Measurements from ENCODE around the gene MICAL2.

MICAL2 gene

GRCh38 chr11:12232160-12232559, 121.8 kb downstream of the MICAL2 start:
- TF ChIP-seq ZNF155 (tag by site-specific recombination; IDR thresholded peaks at IDR 0.05) (no peak), ELK4 (IDR thresholded peaks at IDR 0.05; ENCODE audit: borderline replicate concordance, low read depth, low read length) (no peak), EGR2 (tag by site-specific recombination; IDR thresholded peaks at IDR 0.05; ENCODE audit: low read depth) (no peak), ZNF175 (tag by site-specific recombination; IDR thresholded peaks at IDR 0.05) (no peak), ZNF221 (tag by site-specific recombination; IDR thresholded peaks at IDR 0.05; ENCODE audit: borderline replicate concordance) (no peak), KLF8 (tag by site-specific recombination; IDR thresholded peaks at IDR 0.05) (no peak), ZNF366 (tag by site-specific recombination; conservative IDR thresholded peaks at IDR 0.05) (no peak), ZNF768 (tag by site-specific recombination; IDR thresholded peaks at IDR 0.05) (no peak), ZNF148 (tag by site-specific recombination; IDR thresholded peaks at IDR 0.05; ENCODE audit: borderline replicate concordance) (no peak), BCL6B (tag by site-specific recombination; IDR thresholded peaks at IDR 0.05) (no peak), ZNF16 (tag by site-specific recombination; IDR thresholded peaks at IDR 0.05; ENCODE audit: low read depth) (no peak), RBAK (tag by site-specific recombination; IDR thresholded peaks at IDR 0.05) (no peak), PRDM2 (tag by site-specific recombination; IDR thresholded peaks at IDR 0.05; ENCODE audit: borderline replicate concordance) (no peak)
- no peaks in the 10 kb centered on the region for H3K9me3 ChIP-seq (ENCODE audit: control insufficient read depth, insufficient read depth, low read depth, low read length)
- POLR2A ChIA-PET = no interaction called here
- H3K4me1 ChIP-seq (ENCODE audit: control insufficient read depth, insufficient read depth, low read length) = no peaks in the 10 kb centered on the region
- no peak overlapping the region for H3K4me3 ChIP-seq (ENCODE audit: low read depth, low read length)
- CTCF ChIA-PET = interaction anchor here (0.6 to 8.8 kb wide), 2 partner anchors 50 to 186 kb away, joined by 5 to 79 read pairs; no protein-coding TSS in a partner anchor
- H3K27ac ChIP-seq (ENCODE audit: extremely low read depth, low read depth, low read length) = no peak overlapping the region
- H3K36me3 ChIP-seq (ENCODE audit: control insufficient read depth in 2 of 2, insufficient read depth in 1 of 2, low read length in 2 of 2) = peaks cover 0 to 17% of the 10 kb centered on the region in 2 experiments; a peak in 1 of 3 replicates

All from HEK293 (cell line).